Spleen (tissue), 7 donors: ENCODE measurements around the gene GLIS1.

ENCODE experiments used
- POLR2A ChIP-seq, 3 donors: fragments of 450-650 bp; IDR thresholded peaks; one replicate each; pipeline ENCODE4 v1.5.1; 2017; ENCODE audit warnings: antibody characterized with exemption in 3 of 3, mild to moderate bottlenecking in 1 of 3
- POLR2AphosphoS5 ChIP-seq, 3 donors: sonication (generic); formaldehyde crosslinking; IDR thresholded peaks; one replicate each; pipeline ENCODE4 v1.5.1; 2017; ENCODE audit warnings: antibody characterized with exemption in 3 of 3
- TF ChIP-seq, protein P1 (sequence below), 11 experiments: fragments of 200-600 bp in 7 of 11; fragments of 450-650 bp in 4 of 11; sonication (generic) in 4 of 11; IDR thresholded peaks in 8 of 11; conservative IDR thresholded peaks in 3 of 11; 1 replicate in 7 of 11; 2 replicates in 4 of 11; pipeline versions ENCODE4 v1.4.0 to v1.8.0; 2016 to 2021; ENCODE audit warnings: antibody characterized with exemption in 11 of 11, inconsistent platforms in 4 of 11, mild to moderate bottlenecking in 1 of 11
- donor health status: DM: no; HTN: no; CAD: no; lungs with moderate emphysema.
- donor health status: DM: no; HTN: no; CAD: no.
- donor health status: DM: no; HTN: no; CAD: no.

- TF ChIP-seq, protein P1, sequence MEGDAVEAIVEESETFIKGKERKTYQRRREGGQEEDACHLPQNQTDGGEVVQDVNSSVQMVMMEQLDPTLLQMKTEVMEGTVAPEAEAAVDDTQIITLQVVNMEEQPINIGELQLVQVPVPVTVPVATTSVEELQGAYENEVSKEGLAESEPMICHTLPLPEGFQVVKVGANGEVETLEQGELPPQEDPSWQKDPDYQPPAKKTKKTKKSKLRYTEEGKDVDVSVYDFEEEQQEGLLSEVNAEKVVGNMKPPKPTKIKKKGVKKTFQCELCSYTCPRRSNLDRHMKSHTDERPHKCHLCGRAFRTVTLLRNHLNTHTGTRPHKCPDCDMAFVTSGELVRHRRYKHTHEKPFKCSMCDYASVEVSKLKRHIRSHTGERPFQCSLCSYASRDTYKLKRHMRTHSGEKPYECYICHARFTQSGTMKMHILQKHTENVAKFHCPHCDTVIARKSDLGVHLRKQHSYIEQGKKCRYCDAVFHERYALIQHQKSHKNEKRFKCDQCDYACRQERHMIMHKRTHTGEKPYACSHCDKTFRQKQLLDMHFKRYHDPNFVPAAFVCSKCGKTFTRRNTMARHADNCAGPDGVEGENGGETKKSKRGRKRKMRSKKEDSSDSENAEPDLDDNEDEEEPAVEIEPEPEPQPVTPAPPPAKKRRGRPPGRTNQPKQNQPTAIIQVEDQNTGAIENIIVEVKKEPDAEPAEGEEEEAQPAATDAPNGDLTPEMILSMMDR (IDR thresholded peaks at IDR 0.05 in 8 of 11, conservative IDR thresholded peaks at IDR 0.05 in 3 of 11), result no peak
- TF ChIP-seq POLR2A (IDR thresholded peaks at IDR 0.05), result no peak
- TF ChIP-seq POLR2AphosphoS5 (IDR thresholded peaks at IDR 0.05), result no peak
Observed at GRCh38 chr1:53604291-53604919, 134.6 kb downstream of the GLIS1 start.
